Stimulated activated CD8-positive, alpha-beta memory T cell treated with anti-CD3 and anti-CD28 coated beads, Interleukin-7, amount 100 ng/mL, for 4 hours (primary cell): ENCODE results near the gene COL5A1.

ENCODE experiments used
- DNase-seq, 2 donors: peaks; one replicate each; pipeline ENCODE4 v3.0.0-alpha.2; 2020; ENCODE audit warnings: low read depth in 2 of 2

The COL5A1 gene

GRCh38 chr9:134625361-134626068 is 16.1 kb upstream of the COL5A1 start:
- no peak for DNase-seq

- no peak for DNase-seq
Observed at GRCh38 chr9:134626069-134626423, 15.6 kb upstream of the COL5A1 start.

- no peak for DNase-seq
Observed at GRCh38 chr9:134626571-134627416, 14.8 kb upstream of the COL5A1 start.

- no peak for DNase-seq
Observed at GRCh38 chr9:134627417-134628353, 13.9 kb upstream of the COL5A1 start.

DNA sequence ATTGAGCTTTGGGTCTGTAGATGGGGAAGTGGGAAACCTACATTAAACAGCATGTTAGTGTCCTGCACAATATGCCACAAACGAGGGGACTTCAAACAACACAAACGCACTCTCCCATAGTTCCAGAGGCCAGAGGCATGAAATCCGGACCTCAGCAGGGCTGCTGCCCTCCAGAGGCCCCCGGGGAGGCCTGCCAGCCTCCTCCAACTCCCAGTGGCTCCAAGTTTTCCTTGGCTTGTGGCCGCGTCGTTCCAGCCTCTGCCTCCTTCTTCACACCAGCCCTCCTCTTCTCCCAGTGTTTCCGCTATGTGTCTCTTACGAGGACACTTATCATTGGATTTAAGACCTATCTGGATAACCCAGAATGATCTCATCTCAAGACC is 13.3 kb upstream of the COL5A1 start:
- no peak for DNase-seq

GRCh38 chr9:134629061-134629585 is 12.5 kb upstream of the COL5A1 start:
- DNase-seq, result no peak

GRCh38 chr9:134629586-134630392 is 11.8 kb upstream of the COL5A1 start:
- no peak for DNase-seq

DNA sequence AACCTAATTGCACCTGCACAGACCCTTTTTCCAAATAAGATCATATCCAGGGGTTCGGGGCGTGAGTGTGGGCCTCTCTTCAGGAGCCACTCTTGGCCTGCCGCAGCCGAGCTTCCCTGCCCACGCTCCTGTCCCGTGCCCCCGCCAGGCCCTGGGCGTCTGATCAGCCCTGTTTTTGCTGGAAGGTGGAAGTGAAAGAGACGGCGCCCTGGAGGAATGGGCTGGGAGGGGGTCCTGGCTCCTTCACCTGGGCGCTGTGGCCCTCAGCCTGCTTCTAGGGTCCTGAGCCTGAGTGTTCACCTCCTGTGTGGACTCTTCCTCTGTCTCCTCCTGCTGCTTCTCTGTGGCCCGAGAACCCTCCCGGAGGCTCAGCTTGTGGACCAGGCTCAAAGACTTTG is 11.2 kb upstream of the COL5A1 start:
- DNase-seq, result no peak

- DNase-seq, result no peak
Observed at GRCh38 chr9:134630861-134631260, 10.7 kb upstream of the COL5A1 start.

DNA sequence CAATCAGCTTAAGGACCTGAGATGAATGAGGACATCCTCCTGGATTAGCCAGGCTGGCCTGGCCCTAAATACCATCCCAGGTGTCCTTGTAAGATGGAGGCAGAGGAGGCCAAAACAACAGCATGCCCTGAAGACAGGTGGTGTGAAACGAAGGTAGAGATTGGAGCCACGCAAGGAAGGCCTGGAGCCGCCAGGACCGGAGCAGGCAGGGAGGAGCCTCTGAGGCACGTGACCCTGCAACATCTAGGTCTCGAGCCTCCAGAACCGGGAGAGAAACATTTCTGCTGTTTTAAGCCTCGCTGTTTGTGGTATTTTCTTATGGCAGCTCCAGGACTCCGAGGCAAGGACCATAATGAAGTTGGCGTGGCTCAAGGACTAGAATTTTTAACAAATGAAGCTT is 9.7 kb upstream of the COL5A1 start:
- no peak for DNase-seq

DNA sequence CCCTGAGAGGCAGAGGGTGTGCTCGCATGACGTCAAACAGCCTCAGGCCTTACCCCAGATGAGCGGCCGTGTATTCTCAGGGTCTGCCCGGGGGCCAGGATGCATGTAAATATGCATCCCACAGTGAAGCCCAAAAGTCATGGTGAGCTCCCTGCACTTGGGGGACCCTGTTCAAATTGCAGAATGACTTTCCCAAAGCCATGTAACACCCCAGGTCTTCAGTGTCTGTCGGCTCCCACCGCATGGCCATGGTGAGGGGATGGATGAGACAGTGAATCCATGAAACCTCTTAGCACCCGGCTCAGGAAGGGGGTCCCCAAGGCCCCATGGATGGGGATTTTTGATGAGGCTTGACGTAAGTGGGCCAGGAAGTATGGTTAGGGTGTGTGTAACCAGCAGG is 9.3 kb upstream of the COL5A1 start:
- no peak for DNase-seq

- no peak for DNase-seq
Observed at GRCh38 chr9:134633362-134634142, 8.1 kb upstream of the COL5A1 start.

DNA sequence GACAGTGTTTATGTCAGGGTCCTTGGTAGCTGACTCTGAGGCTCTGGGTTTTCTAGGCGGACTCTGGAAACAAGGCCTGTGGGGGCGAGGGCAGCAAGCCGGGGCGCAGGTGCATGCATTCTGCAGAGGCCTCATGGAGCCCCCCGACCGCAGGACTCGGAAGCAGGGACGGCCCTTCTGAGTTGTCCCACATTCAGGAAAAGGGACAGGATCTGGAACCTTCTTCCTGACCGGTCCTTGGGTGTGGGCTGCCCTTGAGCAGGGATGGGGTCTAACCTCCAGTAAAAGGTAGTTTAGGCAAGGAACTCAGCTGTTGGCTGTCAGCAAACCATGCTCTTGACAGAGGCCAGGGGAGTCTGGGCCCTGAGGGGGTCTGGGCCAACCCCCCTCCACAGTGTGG is 7.4 kb upstream of the COL5A1 start:
- DNase-seq, result no peak

GRCh38 chr9:134634667-134635230 is 6.9 kb upstream of the COL5A1 start:
- DNase-seq, result no peak

DNA sequence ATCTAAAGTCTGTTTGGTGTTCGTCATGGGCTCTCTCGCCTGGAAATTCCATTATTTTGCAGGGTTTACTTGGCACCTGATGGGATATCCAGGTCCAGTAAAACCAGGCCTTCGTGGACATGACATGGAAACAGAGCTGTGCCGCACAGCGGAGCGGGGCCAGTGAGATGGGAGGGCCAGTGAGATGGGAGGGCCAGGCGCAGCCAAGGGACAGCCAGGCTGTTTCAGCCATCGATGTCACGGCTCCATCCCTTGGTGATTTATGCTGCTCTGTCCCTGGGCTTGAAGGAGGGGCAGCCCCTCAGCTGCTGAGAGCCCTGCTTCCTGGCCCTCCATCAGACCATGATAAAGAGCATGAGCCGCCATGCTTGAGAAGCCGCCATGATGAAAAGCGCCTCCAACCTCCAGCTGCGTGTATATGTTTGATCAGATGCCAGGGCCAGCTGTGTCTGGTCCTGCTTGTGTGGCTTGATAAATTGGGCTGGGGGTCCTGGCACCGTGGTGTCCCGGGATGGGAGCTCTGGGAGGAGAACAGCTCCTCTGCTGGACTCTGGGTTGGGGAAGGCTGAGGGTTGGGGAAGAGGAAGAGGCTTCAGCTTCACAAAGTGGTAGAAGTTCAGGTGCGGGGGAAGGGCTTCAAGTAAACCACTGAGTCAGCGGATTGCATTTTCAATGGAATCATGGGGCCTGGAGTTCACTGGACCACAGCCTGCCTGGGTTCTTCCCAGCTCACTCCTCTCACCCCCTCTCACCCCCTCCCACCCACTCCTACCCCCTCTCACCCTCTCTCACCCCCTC is 6.1 kb upstream of the COL5A1 start:
- DNase-seq, result no peak

GRCh38 chr9:134636149-134636507 is 5.5 kb upstream of the COL5A1 start:
- DNase-seq, result no peak

DNA sequence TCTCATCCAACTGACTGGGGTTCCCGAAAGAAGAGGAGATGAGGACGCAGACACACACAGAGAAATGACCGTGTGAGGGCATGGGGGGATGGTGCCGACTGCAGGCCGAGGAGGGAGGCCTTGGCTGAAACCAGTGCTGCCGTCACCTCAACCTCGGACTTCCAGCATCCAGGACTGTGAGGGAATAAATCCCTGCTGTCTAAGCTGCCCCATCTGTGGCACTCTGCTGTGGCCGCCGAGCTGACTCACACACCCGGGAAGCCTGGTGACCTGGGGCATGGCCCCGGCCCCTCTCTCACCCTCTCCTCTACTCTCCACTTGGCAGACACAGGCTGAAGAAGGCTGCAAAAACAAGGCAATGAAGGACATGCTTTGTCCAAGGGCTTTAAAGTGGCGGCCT is 4.4 kb upstream of the COL5A1 start:
- DNase-seq, result no peak

DNA sequence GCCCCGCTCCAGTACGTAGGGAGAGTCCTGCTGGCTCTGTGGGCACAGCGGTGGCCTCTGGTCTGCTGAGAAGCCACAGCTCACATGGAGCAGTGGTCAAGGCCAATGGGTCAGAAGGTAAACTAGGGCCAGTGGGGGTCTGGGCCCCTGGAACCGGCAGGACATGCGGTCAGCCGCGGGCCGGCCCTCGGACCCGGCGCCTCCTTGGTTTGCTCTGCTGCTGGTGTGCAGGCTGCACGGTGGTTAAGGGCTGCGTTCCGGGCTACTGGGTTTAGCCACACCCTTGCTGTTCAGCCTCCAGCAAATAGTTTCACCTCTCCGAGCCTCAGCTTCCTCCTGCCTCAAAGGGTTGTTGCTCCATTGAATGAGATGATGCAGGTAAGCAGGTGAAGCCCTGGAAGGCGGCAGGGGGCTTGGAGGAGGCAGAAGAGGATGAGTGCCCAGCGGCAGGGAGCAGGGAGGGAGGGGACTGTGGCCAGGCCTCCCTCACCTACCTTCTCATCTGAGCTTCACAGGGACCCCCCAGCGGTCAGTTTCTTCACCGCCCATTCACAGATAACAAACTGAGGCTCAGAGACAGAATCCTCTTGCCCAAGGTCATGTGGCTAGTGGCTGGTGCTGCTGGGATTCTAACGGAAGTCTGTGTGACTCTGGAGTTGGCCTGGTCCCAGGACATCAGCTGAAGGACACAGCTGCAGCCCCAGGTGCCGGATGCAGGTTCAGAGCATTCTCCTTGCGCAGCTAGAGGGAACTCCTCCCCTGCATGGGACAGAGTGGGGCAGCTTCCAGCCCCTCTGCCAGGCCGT is 3.7 kb upstream of the COL5A1 start:
- DNase-seq, result no peak
